Psoas muscle (tissue), 8 donors: Measurements from ENCODE around the gene PREX1. TPM values are rescaled to one million over a fixed set of nuclear protein-coding genes. Genes with fewer than 3 reads are reported as not detected.

Experiments
- ATAC-seq, 4 donors: fragments of 200-7000 bp; cut with Tn5 transposase; one replicate each; pipeline ENCODE4 v1.9.1; 2020; ENCODE audit warnings: moderate library complexity in 3 of 4, mild to moderate bottlenecking in 2 of 4
- DNase-seq, 2 donors: peaks; one replicate each; pipeline ENCODE4 v3.0.0-alpha.2; 2020
- H3K27ac ChIP-seq: fragments of 200-600 bp; one replicate; pipeline ENCODE4 v1.8.0; 2022
- H3K27me3 ChIP-seq, 3 donors: fragments of 200-600 bp in 1 of 3; one replicate each; pipeline versions ENCODE4 v1.6.1 to v1.8.0; 2013 to 2022; ENCODE audit warnings: low read length in 2 of 3, mild to moderate bottlenecking in 2 of 3, moderate library complexity in 1 of 3; ENCODE audit not compliant: insufficient read depth in 3 of 3
- H3K36me3 ChIP-seq, 2 donors: fragments of 200-600 bp in 1 of 2; one replicate each; pipeline versions ENCODE4 v1.6.1 to v1.8.0; 2013 to 2022; ENCODE audit warnings: low read depth in 1 of 2, mild to moderate bottlenecking in 1 of 2, moderate library complexity in 1 of 2; ENCODE audit not compliant: insufficient read depth in 1 of 2
- H3K4me1 ChIP-seq: fragments of 200-600 bp; one replicate; pipeline ENCODE4 v1.8.0; 2022
- H3K4me3 ChIP-seq: fragments of 200-600 bp; one replicate; pipeline ENCODE4 v1.8.0; 2022; ENCODE audit warnings: mild to moderate bottlenecking
- H3K9me3 ChIP-seq: fragments of 200-600 bp; one replicate; pipeline ENCODE4 v1.8.0; 2022
- CTCF ChIP-seq: fragments of 200-600 bp; IDR thresholded peaks from one replicate; pipeline ENCODE4 v1.8.0; 2022; ENCODE audit warnings: antibody characterized with exemption
- WGBS, 3 donors: extraction: QIAGEN DNeasy Blood & Tissue Kit; methylation state at CpG; one replicate each; pipeline versions ENCODE4 v1.1.6 to v1.1.7; 2013; 5-methylcytosine and 5-hydroxymethylcytosine counted together
- intact Hi-C, 2 donors: fragments of 100-400 bp; cut with DNase I; formaldehyde crosslinking; loops; one replicate each; pipeline versions ENCODE4 v1.11.0 to v1.14.2; 2022
- polyA plus RNA-seq, 3 donors: library from polyadenylated mRNA; stranded (reverse); fragments of 200-250 nt; gene quantifications; one replicate each; pipeline ENCODE4 v1.2.3, GENCODE V29; 2013
- total RNA-seq, 4 donors: library from RNA; stranded (reverse); fragmentation: NEBNext Ultra II Directional in 2 of 4; extraction: Animal tissue kit (Norgen Biotek cat#: 25700) in 2 of 4; gene quantifications; one replicate each; pipeline versions ENCODE4 v1.2.1 to v1.2.4, GENCODE V29; 2021 to 2023
- donor health status: healthy with polysubstance abuse.
- donor health status: DM: no; HTN: no; CAD: no; lungs with moderate emphysema.
- donor health status: Bipolar disorder and iron deficiency.
- donor health status: healthy.
- donor health status: DM: yes; HTN: yes; CAD: no.
- donor health status: DM: no; HTN: no; CAD: no.
- donor health status: DM: no; HTN: no; CAD: no.
- donor health status: DM: yes; HTN: yes; CAD: no.

Gene PREX1
- total and polyA plus RNA-seq, 7 donors: 2.5 to 8.3 (median 5.3) TPM

DNA sequence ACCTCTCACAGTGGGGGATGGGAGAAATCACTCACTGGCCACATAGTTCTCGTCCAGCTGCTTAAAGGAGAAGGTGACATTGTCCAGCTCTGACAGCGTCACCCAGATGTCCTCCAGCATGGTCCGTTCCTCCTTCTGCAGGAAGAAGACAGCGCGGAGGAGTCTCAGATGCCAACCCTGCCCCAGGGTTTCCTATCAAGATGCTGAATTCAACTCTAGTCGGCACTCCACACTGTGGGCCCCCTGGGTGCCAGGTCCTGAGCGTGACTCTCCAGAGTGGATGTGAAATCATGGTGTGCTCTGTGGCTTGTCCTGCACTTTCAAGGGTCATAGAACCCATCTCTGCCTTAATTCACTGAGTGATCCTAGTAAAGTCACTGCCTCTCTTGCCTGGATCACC is 193.2 kb downstream of the PREX1 start:
- DNase-seq (peak in 1 of 2 donors; percentile 3), ATAC-seq (no peak)
- no peaks in the 10 kb centered on the region for H3K27me3 ChIP-seq
- H3K9me3 ChIP-seq: no peaks in the 10 kb centered on the region
- 94 to 96% (median 95%) methylated on average over 7 of the region's 7 CpGs for whole genome bisulfite sequencing, 3 donors
- intact Hi-C loops: no loop called here
- H3K4me3 ChIP-seq: no peak overlapping the region
- H3K36me3 ChIP-seq: peaks cover 0 to 21% of the 10 kb centered on the region in 2 donors
- no peaks in the 10 kb centered on the region for H3K4me1 ChIP-seq
- no peak for TF ChIP-seq CTCF
- no peak overlapping the region for H3K27ac ChIP-seq

- Histone ChIP-seq H3K27ac (no peak overlapping the region), H3K4me3 (no peak overlapping the region), H3K4me1 (no peaks in the 10 kb centered on the region), H3K9me3 (no peaks in the 10 kb centered on the region), H3K36me3 (peaks cover 0 to 13% of the 10 kb centered on the region in 2 donors), H3K27me3 (no peaks in the 10 kb centered on the region)
- ATAC-seq (no peak), DNase-seq (no peak)
- intact Hi-C loops: no loop called here
- 89 to 94% (median 90%) methylated on average over 9 of the region's 9 CpGs for WGBS, 3 donors
- TF ChIP-seq CTCF: no peak
Measured at GRCh38 chr20:48633620-48634257, 194.1 kb downstream of the PREX1 start.

- intact Hi-C loops: no loop called here
- Histone ChIP-seq H3K27ac (no peak overlapping the region), H3K27me3 (no peaks in the 10 kb centered on the region), H3K36me3 (peaks cover 0 to 12% of the 10 kb centered on the region in 2 donors), H3K4me1 (no peaks in the 10 kb centered on the region), H3K9me3 (no peaks in the 10 kb centered on the region), H3K4me3 (no peak overlapping the region)
- ATAC-seq (no peak), DNase-seq (no peak)
- 81 to 84% (median 83%) methylated on average over 12 of the region's 12 CpGs for WGBS, 3 donors
- no peak for TF ChIP-seq CTCF
Measured at GRCh38 chr20:48632825-48633619, 194.8 kb downstream of the PREX1 start.

GRCh38 chr20:48632017-48632824 is 195.6 kb downstream of the PREX1 start:
- TF ChIP-seq CTCF: no peak
- Histone ChIP-seq H3K4me3 (no peak overlapping the region), H3K27ac (no peak overlapping the region), H3K27me3 (no peaks in the 10 kb centered on the region), H3K36me3 (peaks cover 0 to 12% of the 10 kb centered on the region in 2 donors), H3K9me3 (no peaks in the 10 kb centered on the region), H3K4me1 (no peaks in the 10 kb centered on the region)
- DNase-seq (no peak), ATAC-seq (no peak)
- 87 to 91% (median 88%) methylated on average over 27 to 29 of the region's 29 CpGs for WGBS, 3 donors
- intact Hi-C loops: no loop called here
